ENCODE measurements around the gene HYAL3.
A peak's percentile ranks its signal among the peaks of the same experiment; 100 is the strongest.
"Not testable (repeated sequence)": the region's sequence is repeated elsewhere in the genome, so short reads cannot be mapped to it uniquely, and the experiment has no call there.

Gene HYAL3

GRCh38 chr3:50314816-50315215, 15.6 kb upstream of the HYAL3 start:
- no peak for DNase-seq (ENCODE audit: low read depth)
- H3K4me3 ChIP-seq (ENCODE audit: low read depth, low read length), result no peak overlapping the region
- no peak for TF ChIP-seq CTCF (conservative IDR thresholded peaks at IDR 0.05; ENCODE audit: low read depth, low read length)

GRCh38 chr3:50314342-50314741, 15.1 kb upstream of the HYAL3 start:
- no peak for DNase-seq (ENCODE audit: low read depth)
- TF ChIP-seq CTCF (conservative IDR thresholded peaks at IDR 0.05; ENCODE audit: low read depth, low read length), result no peak

GRCh38 chr3:50312041-50312440, 12.8 kb upstream of the HYAL3 start:
- not testable (repeated sequence) for H3K4me3 ChIP-seq (ENCODE audit: low read depth, low read length); DNase-seq (ENCODE audit: low read depth)

More at GRCh38 chr3:50314342-50314741, 15.1 kb upstream of the HYAL3 start:
- H3K4me3 ChIP-seq (ENCODE audit: low read depth, low read length), result no peak overlapping the region

- no peak for DNase-seq (ENCODE audit: low read depth)
- H3K4me3 ChIP-seq (ENCODE audit: low read depth, low read length), result no peak overlapping the region
- TF ChIP-seq CTCF (conservative IDR thresholded peaks at IDR 0.05; ENCODE audit: low read depth, low read length), result no peak
These were observed 5.4 kb upstream of the HYAL3 start for GRCh38 chr3:50304601-50305000.

- peak; percentile 5 for TF ChIP-seq CTCF (conservative IDR thresholded peaks at IDR 0.05; ENCODE audit: low read depth, low read length)
- no peak within 1 kb of the TSS for H3K4me3 ChIP-seq (ENCODE audit: low read depth, low read length)
- no peak for DNase-seq (ENCODE audit: low read depth)
These were observed 4.0 kb upstream of the HYAL3 start, which contains the start of gene HYAL1 for GRCh38 chr3:50303013-50303815. TSS of gene HYAL1 (minus strand) at chr3:50303574. CDS start at chr3:50302956, 618 bp downstream.

GRCh38 chr3:50302095-50303012, 3.1 kb upstream of the HYAL3 start:
- TF ChIP-seq CTCF (conservative IDR thresholded peaks at IDR 0.05; ENCODE audit: low read depth, low read length), result no peak
- no peak for DNase-seq (ENCODE audit: low read depth)
- no peak overlapping the region for H3K4me3 ChIP-seq (ENCODE audit: low read depth, low read length)

GRCh38 chr3:50300681-50301254, 1.6 kb upstream of the HYAL3 start:
- no peak overlapping the region for H3K4me3 ChIP-seq (ENCODE audit: low read depth, low read length)
- DNase-seq (ENCODE audit: low read depth), result no peak
- no peak for TF ChIP-seq CTCF (conservative IDR thresholded peaks at IDR 0.05; ENCODE audit: low read depth, low read length)

All from choroid plexus epithelial cell (primary cell).